Stimulated activated CD4-positive, alpha-beta T cell treated with anti-CD3 and anti-CD28 coated beads, Interleukin-2, amount 100 ng/mL, for 24 hours (primary cell): ENCODE results near the gene TIMP4.

Source experiments
- DNase-seq, 2 donors: peaks; one replicate each; pipeline ENCODE4 v3.0.0-alpha.2; 2020

TIMP4 gene

GRCh38 chr3:12142476-12142875 is 16.2 kb downstream of the TIMP4 start:
- no peak for DNase-seq

- DNase-seq = no peak
These were observed 17.4 kb downstream of the TIMP4 start for GRCh38 chr3:12141350-12141749.

GRCh38 chr3:12139111-12139511 is 19.6 kb downstream of the TIMP4 start:
- DNase-seq = peak; percentile 19 to 31

GRCh38 chr3:12138044-12138443 is 20.7 kb downstream of the TIMP4 start:
- DNase-seq = peak; percentile 23 to 26

GRCh38 chr3:12136371-12136770 is 22.3 kb downstream of the TIMP4 start:
- DNase-seq = no peak

GRCh38 chr3:12135029-12135657 is 23.6 kb downstream of the TIMP4 start:
- DNase-seq = peak; percentile 71 to 77

- no peak for DNase-seq
These were observed 25.8 kb downstream of the TIMP4 start for GRCh38 chr3:12132881-12133280.

DNA sequence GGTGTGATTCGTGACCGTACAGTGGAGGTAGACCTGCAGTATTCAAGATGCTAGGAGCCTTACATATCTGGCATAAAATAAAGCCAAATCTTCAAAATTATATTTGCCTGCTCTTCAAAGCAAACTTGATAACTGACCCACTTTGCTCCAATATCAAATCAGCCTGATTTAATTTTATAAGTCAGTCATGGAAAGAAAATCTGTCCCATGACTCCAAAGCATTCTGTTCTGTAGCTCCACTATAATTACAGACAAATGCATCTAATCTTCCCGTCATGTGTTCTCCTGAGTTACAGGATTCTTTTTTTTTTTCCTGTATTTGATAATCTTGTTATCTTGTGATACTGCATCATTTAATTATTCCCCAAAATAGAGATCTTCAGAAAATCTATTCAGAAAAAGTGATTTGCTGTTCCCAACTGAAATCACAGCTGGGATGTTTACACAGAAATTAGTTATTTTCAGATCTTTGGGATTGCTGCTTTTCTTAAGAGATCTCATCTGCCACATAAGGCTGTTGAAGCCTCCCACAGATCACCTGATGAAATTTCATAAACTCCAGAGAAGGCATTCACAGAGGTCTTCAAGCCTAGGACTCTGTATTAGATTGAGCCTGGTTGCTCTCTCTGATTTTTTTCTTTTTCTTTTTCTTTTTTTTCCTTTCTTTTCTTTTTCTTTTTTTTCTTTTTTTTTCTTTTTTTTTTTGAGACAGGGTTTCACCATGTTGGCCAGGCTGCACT is 27.2 kb downstream of the TIMP4 start:
- DNase-seq = no peak

GRCh38 chr3:12127391-12127790 is 31.3 kb downstream of the TIMP4 start:
- DNase-seq = no peak

- no peak for DNase-seq
These were observed 32.9 kb downstream of the TIMP4 start for GRCh38 chr3:12125772-12126171.

DNA sequence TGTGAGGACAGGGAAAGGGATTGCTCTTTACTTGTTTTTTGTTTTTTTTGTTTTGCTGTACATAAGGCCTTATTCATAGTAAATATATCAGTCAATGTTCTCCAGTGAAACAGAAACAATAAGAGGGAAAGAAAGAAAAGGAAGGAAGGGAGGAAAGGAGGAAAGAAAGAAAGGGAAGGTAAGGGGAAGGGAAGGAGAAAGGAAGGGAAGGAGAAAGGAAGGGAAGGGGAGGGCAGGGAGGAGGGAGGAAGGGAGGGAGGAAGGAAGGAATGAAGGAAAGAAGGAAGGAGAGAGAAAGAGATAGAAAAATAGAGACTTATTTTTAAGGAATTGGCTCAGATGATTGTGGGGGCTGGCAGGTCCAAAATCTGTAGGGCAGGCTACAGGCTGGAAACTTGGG is 37.2 kb downstream of the TIMP4 start:
- DNase-seq = no peak

DNA sequence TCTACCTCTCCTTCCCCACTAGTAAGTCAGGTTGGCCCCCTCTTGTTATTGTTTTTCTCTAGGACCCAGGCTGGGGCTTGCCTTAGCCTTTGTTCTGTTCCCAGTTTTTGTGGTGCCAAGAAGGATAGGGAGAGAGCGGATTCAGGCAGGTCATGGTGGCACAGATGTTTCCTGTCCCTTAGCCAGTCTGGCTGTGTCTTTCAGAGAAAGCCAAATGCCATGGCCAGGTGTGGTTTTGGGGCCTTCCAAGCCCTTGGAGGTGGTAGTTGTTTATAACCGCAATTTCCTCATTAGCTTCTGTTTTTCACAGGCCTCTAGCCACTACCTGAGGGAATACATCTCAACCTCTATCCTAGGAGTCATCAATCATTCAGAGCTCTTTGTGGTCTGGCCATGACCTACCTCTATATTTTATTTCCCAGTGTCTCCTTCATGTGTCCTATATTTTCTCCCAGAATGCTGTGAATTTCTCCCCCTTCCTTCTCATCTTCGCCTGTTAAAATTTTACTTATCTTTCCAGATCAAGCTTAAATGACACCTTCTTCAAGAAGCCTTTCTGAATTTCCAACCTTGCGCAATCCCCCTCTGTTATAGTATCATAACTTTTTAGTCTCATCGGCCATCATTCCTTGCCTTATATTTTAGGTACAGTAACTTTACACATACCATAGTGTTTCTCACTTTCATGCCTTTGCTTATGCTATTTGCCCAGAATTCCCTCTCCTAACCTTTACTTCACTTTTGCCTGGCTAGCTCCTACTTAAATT is 38.2 kb downstream of the TIMP4 start:
- DNase-seq = no peak

- DNase-seq = no peak
These were observed 41.2 kb downstream of the TIMP4 start for GRCh38 chr3:12117473-12117872.

- no peak for DNase-seq
These were observed 41.8 kb downstream of the TIMP4 start for GRCh38 chr3:12116870-12117269.

GRCh38 chr3:12115849-12116248 is 42.9 kb downstream of the TIMP4 start:
- DNase-seq = no peak

DNA sequence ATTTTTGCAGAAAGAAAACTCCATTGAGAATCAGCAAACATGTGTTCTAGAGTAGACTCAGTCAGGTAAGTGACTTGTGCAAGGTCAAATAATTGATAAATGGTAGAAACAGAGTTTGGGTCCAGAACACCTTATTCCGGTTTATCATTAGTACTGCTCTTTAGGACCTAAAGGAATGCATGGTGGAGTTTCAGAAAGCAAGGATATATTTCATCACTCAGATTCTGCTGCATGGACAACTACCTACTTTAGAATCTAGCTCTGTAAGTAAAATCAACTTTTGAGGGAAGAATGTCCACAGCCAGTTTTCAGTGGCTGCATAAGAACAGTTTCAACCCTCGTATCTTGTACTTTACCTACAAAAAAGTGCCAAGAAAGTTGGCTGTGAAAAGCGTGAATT is 43.6 kb downstream of the TIMP4 start:
- no peak for DNase-seq

- DNase-seq = no peak
These were observed 44.5 kb downstream of the TIMP4 start for GRCh38 chr3:12114251-12114650.

GRCh38 chr3:12107071-12107713 is 51.5 kb downstream of the TIMP4 start:
- no peak for DNase-seq
